Measurements from ENCODE around the gene LSM10. TPM values are rescaled to one million over a fixed set of nuclear protein-coding genes. Genes with fewer than 3 reads are reported as not detected.

The LSM10 gene
- total and polyA plus RNA-seq, 2 donors from 2014 or later: 29.5 to 91.6 TPM

GRCh38 chr1:36377791-36378492, 19.8 kb downstream of the LSM10 start:
- DNase-seq (peak in 1 of 5 donors; percentile 36), FAIRE-seq (no peak)
- H3K27me3 ChIP-seq (ENCODE audit: control insufficient read depth, insufficient read depth, low read length): no peaks in the 10 kb centered on the region
- no peaks in the 10 kb centered on the region for H3K9me3 ChIP-seq (ENCODE audit: control insufficient read depth in 2 of 3, insufficient read depth in 1 of 3, low read length in 3 of 3)
- H3K4me3 ChIP-seq (ENCODE audit: low read length in 3 of 3): no peak overlapping the region
- no peak overlapping the region for H3K9ac ChIP-seq (ENCODE audit: low read length in 3 of 3)
- H3K27ac ChIP-seq (ENCODE audit: low read depth in 2 of 2, low read length in 2 of 2): no peak overlapping the region
- peaks cover 8 to 46% (median 32%) of the 10 kb centered on the region in 3 donors for H3K4me1 ChIP-seq (ENCODE audit: control insufficient read depth in 2 of 3, insufficient read depth in 2 of 3, low read depth in 1 of 3, low read length in 3 of 3)
- no peaks in the 10 kb centered on the region for H3K36me3 ChIP-seq (ENCODE audit: control insufficient read depth in 2 of 3, insufficient read depth in 3 of 3, low read length in 3 of 3)
- intact Hi-C loops (cut with DNase I): no loop called here
- TF ChIP-seq CTCF (IDR thresholded peaks at IDR 0.05; ENCODE audit: borderline replicate concordance, extremely low read depth, insufficient read depth): no peak

DNA sequence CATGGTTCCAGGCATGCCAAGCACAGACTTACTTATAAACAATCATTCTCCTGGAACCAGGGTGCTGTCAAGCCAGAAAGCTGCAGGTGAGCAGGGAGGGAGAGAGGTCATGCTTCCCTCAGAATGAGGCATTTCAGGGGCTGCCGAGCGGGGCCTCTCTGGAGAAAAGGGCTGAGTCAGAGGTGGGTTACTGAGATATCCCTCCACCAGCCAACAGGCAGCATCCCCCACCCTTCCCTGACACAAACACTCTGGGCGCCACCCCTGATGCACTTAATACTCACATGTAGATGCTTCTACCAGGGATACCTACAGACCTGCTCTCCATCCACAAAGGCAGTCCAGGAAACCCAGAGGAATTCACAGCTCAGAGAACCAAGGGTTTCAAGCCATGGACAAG, 25.1 kb downstream of the LSM10 start:
- FAIRE-seq (no peak), DNase-seq (peak in 2 of 5 donors; percentile 32 to 53)
- Histone ChIP-seq H3K27ac (ENCODE audit: low read depth in 2 of 2, low read length in 2 of 2) (peak overlapping the region; percentile 90 to 92), H3K4me1 (ENCODE audit: control insufficient read depth in 2 of 3, insufficient read depth in 2 of 3, low read depth in 1 of 3, low read length in 3 of 3) (peaks cover 10 to 49% (median 38%) of the 10 kb centered on the region in 3 donors), H3K27me3 (ENCODE audit: control insufficient read depth, insufficient read depth, low read length) (no peaks in the 10 kb centered on the region), H3K36me3 (ENCODE audit: control insufficient read depth in 2 of 3, insufficient read depth in 3 of 3, low read length in 3 of 3) (peaks cover 0 to 2% (median 2%) of the 10 kb centered on the region in 3 donors), H3K4me3 (ENCODE audit: low read length in 3 of 3) (no peak overlapping the region), H3K9me3 (ENCODE audit: control insufficient read depth in 2 of 3, insufficient read depth in 1 of 3, low read length in 3 of 3) (no peaks in the 10 kb centered on the region), H3K9ac (ENCODE audit: low read length in 3 of 3) (peak overlapping the region in 2 of 3 donors; percentile 35 to 55)
- TF ChIP-seq CTCF (IDR thresholded peaks at IDR 0.05; ENCODE audit: borderline replicate concordance, extremely low read depth, insufficient read depth): no peak
- intact Hi-C loops (cut with DNase I): no loop called here

- peaks cover 0 to 8% (median 7%) of the 10 kb centered on the region in 3 donors for H3K36me3 ChIP-seq (ENCODE audit: control insufficient read depth in 2 of 3, insufficient read depth in 3 of 3, low read length in 3 of 3)
- H3K9me3 ChIP-seq (ENCODE audit: control insufficient read depth in 2 of 3, insufficient read depth in 1 of 3, low read length in 3 of 3): no peaks in the 10 kb centered on the region
- peak in 4 of 5 donors; percentile 85 to 90 (median 87) for DNase-seq
- H3K4me3 ChIP-seq (ENCODE audit: low read length in 3 of 3): no peak overlapping the region
- no peaks in the 10 kb centered on the region for H3K27me3 ChIP-seq (ENCODE audit: control insufficient read depth, insufficient read depth, low read length)
- peaks cover 10 to 39% (median 30%) of the 10 kb centered on the region in 3 donors for H3K4me1 ChIP-seq (ENCODE audit: control insufficient read depth in 2 of 3, insufficient read depth in 2 of 3, low read depth in 1 of 3, low read length in 3 of 3)
- H3K27ac ChIP-seq (ENCODE audit: low read depth in 2 of 2, low read length in 2 of 2): peak overlapping the region in 1 of 2 donors; percentile 49
- FAIRE-seq: no peak
- no peak overlapping the region for H3K9ac ChIP-seq (ENCODE audit: low read length in 3 of 3)
- TF ChIP-seq CTCF (IDR thresholded peaks at IDR 0.05; ENCODE audit: borderline replicate concordance, extremely low read depth, insufficient read depth): peak; percentile 94
- intact Hi-C loops (cut with DNase I): no loop called here
These were observed 28.4 kb downstream of the LSM10 start for GRCh38 chr1:36369061-36369861.
